LNCaP clone FGC (cell line): ENCODE data around the gene TMPO.

ENCODE experiments used
- DNase-seq: peaks from one replicate; pipeline ENCODE4 v3.0.0-alpha.2; 2011; ENCODE audit warnings: low read depth
- H3K4me3 ChIP-seq: 2 replicates; pipeline ENCODE4 v1.5.1; 2011; ENCODE audit warnings: mild to moderate bottlenecking, low read depth, low read length, control low read depth
- TF ChIP-seq, protein P1 (sequence below): IDR thresholded peaks from 2 replicates; pipeline ENCODE4 v1.5.1; 2012; ENCODE audit warnings: mild to moderate bottlenecking; ENCODE audit not compliant: control insufficient read depth, insufficient read depth; ENCODE audit errors: extremely low read depth

Gene TMPO, protein sequence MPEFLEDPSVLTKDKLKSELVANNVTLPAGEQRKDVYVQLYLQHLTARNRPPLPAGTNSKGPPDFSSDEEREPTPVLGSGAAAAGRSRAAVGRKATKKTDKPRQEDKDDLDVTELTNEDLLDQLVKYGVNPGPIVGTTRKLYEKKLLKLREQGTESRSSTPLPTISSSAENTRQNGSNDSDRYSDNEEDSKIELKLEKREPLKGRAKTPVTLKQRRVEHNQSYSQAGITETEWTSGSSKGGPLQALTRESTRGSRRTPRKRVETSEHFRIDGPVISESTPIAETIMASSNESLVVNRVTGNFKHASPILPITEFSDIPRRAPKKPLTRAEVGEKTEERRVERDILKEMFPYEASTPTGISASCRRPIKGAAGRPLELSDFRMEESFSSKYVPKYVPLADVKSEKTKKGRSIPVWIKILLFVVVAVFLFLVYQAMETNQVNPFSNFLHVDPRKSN

GRCh38 chr12:98515287-98516110 is at the start of gene TMPO:
TMPO (plus strand) TSS chr12:98515590; CDS start chr12:98515868, 278 bp downstream.
- H3K4me3 ChIP-seq: peak within 1 kb of the TSS; percentile 98
- DNase-seq: peak; percentile 60
- TF ChIP-seq, protein P1, sequence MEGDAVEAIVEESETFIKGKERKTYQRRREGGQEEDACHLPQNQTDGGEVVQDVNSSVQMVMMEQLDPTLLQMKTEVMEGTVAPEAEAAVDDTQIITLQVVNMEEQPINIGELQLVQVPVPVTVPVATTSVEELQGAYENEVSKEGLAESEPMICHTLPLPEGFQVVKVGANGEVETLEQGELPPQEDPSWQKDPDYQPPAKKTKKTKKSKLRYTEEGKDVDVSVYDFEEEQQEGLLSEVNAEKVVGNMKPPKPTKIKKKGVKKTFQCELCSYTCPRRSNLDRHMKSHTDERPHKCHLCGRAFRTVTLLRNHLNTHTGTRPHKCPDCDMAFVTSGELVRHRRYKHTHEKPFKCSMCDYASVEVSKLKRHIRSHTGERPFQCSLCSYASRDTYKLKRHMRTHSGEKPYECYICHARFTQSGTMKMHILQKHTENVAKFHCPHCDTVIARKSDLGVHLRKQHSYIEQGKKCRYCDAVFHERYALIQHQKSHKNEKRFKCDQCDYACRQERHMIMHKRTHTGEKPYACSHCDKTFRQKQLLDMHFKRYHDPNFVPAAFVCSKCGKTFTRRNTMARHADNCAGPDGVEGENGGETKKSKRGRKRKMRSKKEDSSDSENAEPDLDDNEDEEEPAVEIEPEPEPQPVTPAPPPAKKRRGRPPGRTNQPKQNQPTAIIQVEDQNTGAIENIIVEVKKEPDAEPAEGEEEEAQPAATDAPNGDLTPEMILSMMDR: no peak

DNA sequence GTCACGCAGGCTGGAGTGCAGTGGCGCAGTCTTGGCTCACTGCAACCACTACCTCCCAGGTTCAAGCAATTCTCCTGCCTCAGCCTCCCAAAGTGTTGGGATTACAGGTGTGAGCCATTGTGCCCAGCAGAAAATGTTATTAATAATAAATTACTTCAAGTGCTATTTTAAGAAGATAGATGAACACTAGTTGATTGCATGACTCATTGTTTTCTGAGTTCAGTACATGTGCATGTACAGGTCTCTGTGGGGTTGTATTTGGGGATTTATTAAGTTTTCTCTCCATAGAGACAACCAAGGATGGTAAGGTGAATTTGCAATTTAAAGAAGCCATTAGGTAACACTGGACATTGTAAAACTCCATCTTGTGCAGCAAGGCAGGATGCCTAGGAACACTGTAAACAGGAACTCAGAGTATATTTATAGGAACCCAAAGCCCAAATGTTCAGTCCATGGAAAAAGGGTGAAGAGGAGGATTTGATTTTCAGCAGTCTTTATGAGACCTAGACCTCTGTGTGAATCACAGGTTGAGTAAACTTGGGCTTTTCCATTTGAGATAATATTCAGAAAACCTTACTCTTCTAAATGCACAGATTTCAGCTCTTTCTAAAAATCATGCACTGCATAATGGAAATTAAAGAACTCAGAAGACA is 49.3 kb upstream of the TMPO start:
- no peak for DNase-seq
- H3K4me3 ChIP-seq: no peak overlapping the region
- TF ChIP-seq, protein P1: no peak

DNA sequence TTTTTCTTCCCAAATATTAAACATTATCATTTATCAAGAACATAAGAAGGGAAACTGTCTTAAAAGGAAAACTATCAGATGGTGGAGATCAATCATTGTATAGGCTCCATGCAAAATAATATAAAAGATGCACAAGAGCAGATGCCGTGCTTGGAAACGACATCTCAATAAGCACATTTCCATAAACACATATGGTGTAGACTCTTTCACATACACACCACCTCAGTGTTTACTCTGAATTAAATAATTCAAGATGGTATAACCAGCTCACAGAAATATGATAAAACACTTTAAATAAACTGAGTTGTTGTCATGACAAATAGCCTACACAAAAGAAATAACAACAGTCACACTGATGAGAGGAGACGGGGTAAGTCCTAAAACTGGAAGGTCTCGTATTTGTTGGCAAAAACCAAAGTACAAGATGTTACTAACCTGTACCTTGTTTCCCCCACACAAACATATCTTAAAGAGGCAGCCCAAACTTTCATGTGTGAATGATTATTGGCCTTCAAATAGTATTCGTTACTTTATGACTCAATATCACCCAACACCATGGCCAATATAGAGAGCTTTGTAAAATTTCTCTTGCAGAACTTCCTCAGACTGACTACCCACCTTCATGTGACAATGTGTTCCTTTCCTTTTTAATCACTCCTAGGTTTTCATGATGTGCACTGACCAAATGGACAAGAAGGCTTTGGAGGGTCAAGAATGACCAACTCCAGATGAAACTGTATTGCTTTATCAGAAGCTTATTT is 48.6 kb upstream of the TMPO start:
- DNase-seq: no peak
- TF ChIP-seq, protein P1: no peak
- no peak overlapping the region for H3K4me3 ChIP-seq

DNA sequence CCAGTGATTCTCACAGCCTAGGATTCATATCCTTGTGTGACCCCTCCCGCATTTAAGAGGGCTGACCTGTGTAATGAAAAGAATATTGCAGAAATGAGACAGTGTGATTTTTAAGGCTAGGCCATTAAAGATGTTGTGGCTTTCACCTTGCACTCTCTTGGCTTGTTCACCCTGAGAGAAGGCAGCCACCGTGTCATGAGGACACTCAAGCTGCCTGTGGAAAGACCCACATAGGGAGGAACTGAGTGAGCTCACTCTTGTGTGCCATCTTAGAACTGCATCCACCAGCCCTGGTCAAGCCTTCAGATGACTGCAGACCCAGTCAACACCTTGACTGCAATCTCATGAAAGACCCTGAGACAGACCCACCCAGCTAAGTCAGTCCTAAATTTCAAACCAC is 46.3 kb upstream of the TMPO start:
- TF ChIP-seq, protein P1: no peak
- DNase-seq: no peak
- no peak overlapping the region for H3K4me3 ChIP-seq

DNA sequence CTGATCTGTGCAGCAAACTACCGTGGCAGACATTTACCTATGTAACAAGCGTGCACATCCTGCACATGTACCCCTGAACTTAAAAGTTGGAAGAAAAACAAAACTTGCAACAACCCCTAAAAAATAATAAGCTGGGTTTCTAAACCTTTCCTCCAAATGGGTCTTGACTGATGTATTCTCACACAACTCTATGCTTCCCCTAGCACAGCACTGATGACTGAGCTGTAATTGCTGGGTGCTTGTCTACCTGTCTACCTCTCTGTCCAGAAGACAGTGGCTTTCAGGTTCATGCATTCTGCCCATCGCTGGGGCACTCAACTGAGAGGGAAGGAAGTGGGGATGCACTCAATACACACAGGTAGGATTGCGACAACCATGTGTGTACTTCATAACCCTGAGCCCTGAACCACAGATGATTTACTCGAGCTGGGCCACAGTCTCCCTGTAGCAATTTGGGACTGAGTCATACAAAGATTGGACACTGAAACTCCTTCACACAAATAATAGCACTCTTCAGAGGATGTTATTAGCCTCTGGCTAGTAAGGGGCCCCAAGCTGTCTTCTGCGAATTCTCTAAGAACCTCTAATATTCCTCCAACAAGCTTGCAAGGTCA is 44.8 kb upstream of the TMPO start:
- TF ChIP-seq, protein P1: no peak
- DNase-seq: no peak
- no peak overlapping the region for H3K4me3 ChIP-seq

DNA sequence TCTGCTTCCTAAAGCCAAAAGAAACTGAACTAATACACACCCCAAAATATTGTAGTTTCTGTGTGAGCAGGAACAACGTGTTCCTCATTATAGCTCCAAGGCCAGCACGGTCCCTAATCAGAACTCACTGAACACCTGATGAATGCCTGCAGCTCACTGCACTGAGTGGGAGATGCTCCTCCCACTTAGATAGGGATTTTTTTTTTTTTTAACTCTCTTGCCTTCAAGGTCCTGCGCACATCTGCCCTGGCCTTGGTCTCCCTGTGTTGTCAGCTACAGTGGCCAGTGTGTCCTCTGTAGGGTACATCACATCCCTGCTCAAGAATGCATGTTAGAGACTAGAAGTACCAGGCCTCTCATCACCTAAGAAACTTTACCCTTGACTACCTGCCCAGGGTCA is 44.3 kb upstream of the TMPO start:
- no peak for DNase-seq
- H3K4me3 ChIP-seq: no peak overlapping the region
- TF ChIP-seq, protein P1: no peak
